Activated naive CD4-positive, alpha-beta T cell treated with anti-CD3 and anti-CD28 coated beads, Interleukin-2, amount 50 U/mL, for 24 hours (primary cell): Measurements from ENCODE around the gene WNT9A.
"Not testable (repeated sequence)": the region's sequence is repeated elsewhere in the genome, so short reads cannot be mapped to it uniquely, and the experiment has no call there.

Experiments used
- H3K27ac Mint-ChIP-seq: one replicate; pipeline ENCODE4 v1.8.0; 2021; ENCODE audit warnings: mild to moderate bottlenecking, mixed read lengths
- H3K27me3 Mint-ChIP-seq: one replicate; pipeline ENCODE4 v1.8.0; 2021; ENCODE audit warnings: mixed read lengths
- H3K36me3 Mint-ChIP-seq: one replicate; pipeline ENCODE4 v1.8.0; 2021; ENCODE audit warnings: mixed read lengths
- H3K4me1 Mint-ChIP-seq: one replicate; pipeline ENCODE4 v1.8.0; 2021; ENCODE audit warnings: mixed read lengths
- H3K4me3 Mint-ChIP-seq: one replicate; pipeline ENCODE4 v1.8.0; 2021; ENCODE audit warnings: mild to moderate bottlenecking, mixed read lengths
- H3K9me3 Mint-ChIP-seq: one replicate; pipeline ENCODE4 v1.8.0; 2021; ENCODE audit warnings: mixed read lengths

The WNT9A gene

DNA sequence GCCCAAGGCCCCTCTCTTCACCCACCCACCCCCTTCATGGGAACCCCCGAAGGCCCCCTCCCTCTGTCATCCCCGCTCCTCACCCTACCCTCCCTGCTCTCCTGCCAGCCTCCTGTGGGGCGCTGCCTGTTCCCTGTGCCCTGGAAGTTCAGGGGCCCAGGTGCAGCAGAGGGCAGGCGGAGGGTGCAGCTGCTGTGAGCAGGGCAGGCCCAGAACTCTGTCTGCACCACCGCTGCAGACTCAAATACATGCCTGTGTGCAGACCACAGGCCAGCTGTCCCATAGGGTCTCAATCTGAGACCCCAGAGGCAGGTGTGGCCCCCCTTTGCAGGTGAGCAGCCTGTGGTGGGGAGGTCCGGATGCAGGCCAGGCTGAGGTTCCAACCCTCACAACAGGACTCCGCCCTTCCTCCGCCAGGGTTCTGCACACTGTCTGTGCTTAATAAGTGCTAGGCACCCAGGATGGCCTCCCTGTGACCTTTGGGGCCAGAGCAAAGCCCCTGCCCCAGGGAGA, 62.5 kb downstream of the WNT9A start:
- Mint-ChIP-seq H3K4me1 (peaks cover 19% of the 10 kb centered on the region), H3K27me3 (no peaks in the 10 kb centered on the region), H3K4me3 (peak overlapping the region; percentile 51), H3K9me3 (no peaks in the 10 kb centered on the region), H3K27ac (peak overlapping the region; percentile 80), H3K36me3 (no peaks in the 10 kb centered on the region)

DNA sequence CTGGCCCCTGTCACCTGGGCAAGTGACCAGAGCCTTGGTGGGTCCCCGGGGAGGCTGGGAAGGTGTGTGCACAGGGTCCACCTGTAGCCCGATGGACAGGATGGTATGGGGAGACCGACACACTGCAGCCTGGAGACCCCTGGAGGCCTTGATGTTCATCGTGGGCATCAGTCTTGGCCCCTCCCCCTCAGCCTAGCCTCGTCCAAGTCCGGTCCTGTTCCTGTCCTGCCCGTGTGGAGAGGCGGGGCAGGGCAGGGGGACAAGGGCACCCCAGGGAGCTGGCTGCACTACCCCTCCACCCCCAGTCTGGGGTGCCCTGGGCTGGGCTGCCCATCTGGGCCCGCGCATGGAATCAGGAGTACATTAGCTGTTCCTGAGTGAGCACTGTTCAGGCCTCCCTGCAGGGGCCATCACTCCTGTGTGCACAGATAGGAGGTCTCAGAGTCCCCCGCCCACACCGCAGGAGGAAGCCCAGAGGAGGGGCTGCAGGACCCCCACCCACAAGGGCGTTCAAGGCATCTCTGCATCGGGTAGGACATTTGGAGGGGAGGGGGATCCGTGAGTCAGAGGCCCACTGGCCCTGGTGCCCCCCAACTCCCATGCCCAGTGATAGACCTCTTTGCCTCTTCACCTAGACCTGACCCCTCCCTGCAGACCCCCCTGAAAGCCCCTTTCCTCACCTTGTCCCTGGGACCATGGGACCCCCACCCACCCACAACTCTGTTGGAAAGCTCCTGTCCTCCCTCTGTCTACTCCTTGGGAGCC, 63.2 kb downstream of the WNT9A start:
- H3K36me3 Mint-ChIP-seq: no peaks in the 10 kb centered on the region
- H3K27ac Mint-ChIP-seq: no peak overlapping the region
- H3K9me3 Mint-ChIP-seq: no peaks in the 10 kb centered on the region
- no peaks in the 10 kb centered on the region for H3K27me3 Mint-ChIP-seq
- peaks cover 24% of the 10 kb centered on the region for H3K4me1 Mint-ChIP-seq
- H3K4me3 Mint-ChIP-seq: no peak overlapping the region

DNA sequence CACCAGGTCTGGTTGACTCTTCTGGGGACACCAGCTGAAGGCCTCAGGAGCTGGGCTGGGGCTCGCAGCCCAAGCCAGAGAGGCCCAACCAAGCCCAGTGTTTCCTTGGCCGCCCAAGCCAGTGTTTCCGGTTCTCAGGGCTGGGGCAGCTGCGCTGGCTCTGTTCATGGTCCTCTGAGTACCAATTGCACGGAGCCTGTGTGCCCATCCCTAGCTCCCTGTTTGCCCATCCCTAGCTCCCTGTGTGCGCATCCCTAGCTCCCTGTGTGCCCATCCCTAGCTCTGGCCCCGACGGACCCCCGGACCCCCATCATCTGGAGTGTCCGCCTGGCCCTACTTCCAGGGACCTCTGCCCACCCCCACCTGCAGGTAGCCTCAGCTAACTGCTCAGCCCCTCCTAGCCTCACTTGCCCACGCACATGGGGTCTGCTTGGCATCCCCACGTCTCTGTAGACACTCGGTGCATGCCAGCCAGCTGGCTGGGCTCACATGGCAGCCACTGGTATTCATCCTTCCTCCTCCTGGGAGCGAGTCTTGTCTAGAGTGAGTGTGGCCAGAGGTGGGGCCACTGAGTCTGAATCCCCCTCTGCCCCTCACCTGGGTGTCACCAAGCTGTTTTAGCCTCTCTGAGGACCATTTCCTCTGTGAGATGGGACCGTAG, 64.0 kb downstream of the WNT9A start:
- H3K4me1 Mint-ChIP-seq: peaks cover 29% of the 10 kb centered on the region

DNA sequence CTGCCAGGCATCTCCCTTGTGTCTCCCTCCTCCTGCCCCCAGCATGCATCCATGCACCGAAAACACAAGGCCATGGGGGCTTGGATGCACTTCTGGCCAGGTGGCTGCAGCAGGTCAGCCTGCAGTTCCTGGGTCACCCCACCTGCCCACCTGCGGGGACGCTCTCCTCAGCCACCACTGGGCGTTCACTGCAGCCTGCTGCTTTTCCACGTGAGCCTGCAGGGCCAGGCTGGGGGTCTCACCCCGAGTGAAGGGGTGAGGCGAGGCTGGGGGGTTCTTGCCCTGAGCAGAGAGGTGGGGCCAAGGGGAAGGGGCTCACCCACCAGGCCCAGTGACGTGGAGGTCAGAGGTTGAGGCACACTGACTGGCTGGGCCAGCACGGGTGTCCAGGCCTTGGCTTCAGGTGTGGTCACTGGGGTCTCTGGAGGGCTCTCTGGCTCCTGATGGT, 64.6 kb downstream of the WNT9A start:
- Mint-ChIP-seq H3K4me3 (no peak overlapping the region), H3K36me3 (no peaks in the 10 kb centered on the region), H3K9me3 (no peaks in the 10 kb centered on the region), H3K27ac (no peak overlapping the region), H3K27me3 (no peaks in the 10 kb centered on the region), H3K4me1 (peaks cover 29% of the 10 kb centered on the region)

More for the DNA sequence above, 64.0 kb downstream of the WNT9A start:
- Mint-ChIP-seq H3K4me3 (no peak overlapping the region), H3K9me3 (no peaks in the 10 kb centered on the region), H3K27ac (no peak overlapping the region), H3K27me3 (no peaks in the 10 kb centered on the region), H3K36me3 (no peaks in the 10 kb centered on the region)

DNA sequence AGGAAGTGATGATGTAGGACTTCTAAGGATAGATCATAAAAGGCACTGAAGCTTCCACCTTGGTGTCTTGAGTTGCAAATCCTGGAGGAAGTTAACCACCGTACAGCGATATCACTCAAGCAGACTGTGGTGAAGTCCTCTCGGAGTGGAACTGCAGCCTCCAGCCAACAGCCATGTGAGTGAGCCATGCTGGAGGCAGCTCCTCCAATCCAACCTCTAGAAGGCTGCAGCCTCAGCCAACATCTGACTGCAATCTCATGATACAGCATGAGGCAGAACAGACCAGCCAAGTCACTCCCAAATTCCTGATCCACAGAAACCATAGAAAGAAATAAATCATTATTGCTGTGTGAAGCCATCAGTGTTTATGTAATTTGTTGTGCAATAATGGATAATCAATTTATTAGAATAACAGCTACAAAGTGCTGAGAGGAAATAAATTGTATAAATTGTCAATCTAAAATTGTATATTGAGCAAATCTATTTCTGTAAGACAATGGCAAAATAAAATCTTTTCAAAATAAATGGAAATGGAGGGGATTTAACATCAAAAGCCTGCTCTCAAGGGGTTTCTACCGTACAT, 67.3 kb downstream of the WNT9A start:
- H3K4me1 Mint-ChIP-seq: peaks cover 20% of the 10 kb centered on the region
- H3K36me3 Mint-ChIP-seq: peaks cover 1% of the 10 kb centered on the region
- H3K27me3 Mint-ChIP-seq: no peaks in the 10 kb centered on the region
- no peak overlapping the region for H3K4me3 Mint-ChIP-seq
- H3K9me3 Mint-ChIP-seq: no peaks in the 10 kb centered on the region
- H3K27ac Mint-ChIP-seq: no peak overlapping the region

DNA sequence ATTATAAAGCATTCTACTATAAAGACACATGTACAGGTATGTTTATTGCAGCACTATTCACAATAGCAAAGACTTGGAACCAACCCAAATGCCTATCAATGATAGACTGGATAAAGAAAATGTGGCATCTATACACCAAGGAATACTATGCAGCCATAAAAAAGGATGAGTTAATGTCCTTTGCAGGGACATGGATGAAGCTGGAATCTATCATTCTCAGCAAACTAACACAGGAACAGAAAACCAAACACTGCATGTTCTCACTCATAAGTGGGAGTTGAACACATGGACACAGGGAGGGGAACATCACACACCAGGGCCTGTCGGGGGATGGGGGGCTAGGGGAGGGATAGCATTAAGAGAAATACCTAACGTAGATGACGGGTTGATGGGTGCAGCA, 69.9 kb downstream of the WNT9A start:
- not testable (repeated sequence) for H3K27me3 Mint-ChIP-seq, H3K9me3 Mint-ChIP-seq, H3K27ac Mint-ChIP-seq, H3K4me3 Mint-ChIP-seq, H3K36me3 Mint-ChIP-seq
- peaks cover 14% of the 10 kb centered on the region for H3K4me1 Mint-ChIP-seq

DNA sequence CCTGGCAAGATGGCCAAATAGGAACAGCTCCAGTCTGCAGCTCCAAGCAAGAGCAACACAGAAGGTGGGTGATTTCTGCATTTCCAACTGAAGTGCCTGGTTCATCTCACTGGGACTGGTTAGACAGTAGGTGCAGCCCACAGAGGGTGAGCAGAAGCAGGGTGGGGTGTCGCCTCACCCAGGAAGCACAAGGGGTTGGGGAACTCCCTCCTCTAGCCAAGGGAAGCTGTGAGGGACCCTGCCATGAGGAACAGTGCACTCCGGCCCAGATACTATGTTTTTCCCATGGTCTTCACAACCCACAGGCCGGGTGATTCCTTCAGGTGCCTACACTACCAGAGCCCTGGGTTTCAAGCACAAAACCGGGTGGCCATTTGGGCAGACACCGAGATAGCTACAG, 75.8 kb downstream of the WNT9A start:
- not testable (repeated sequence) for H3K9me3 Mint-ChIP-seq, H3K36me3 Mint-ChIP-seq, H3K27me3 Mint-ChIP-seq, H3K27ac Mint-ChIP-seq, H3K4me3 Mint-ChIP-seq
- peaks cover 40% of the 10 kb centered on the region for H3K4me1 Mint-ChIP-seq

DNA sequence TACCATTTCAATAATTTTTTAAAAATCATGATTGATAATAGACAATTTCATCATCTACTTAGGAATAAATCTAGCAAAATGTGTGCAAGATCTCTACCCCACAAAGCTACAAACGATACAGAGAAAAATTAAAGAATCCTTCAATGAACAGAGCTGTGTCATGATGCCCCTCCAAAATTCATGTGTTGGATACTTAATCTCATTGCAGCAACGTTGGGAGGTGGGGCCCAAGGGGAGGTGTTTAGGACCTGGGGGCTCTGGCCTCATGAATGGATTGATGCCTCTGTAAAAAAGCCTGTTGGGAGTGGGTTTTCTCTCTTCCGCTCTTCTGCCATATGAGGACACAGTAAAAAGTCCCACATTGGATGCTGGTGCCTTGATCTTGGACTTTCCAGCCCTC, 77.4 kb downstream of the WNT9A start:
- Mint-ChIP-seq H3K4me1 (peaks cover 40% of the 10 kb centered on the region), H3K4me3 (peak overlapping the region; percentile 40), H3K9me3 (peaks cover 5% of the 10 kb centered on the region), H3K36me3 (peaks cover 5% of the 10 kb centered on the region), H3K27ac (no peak overlapping the region), H3K27me3 (no peaks in the 10 kb centered on the region)

DNA sequence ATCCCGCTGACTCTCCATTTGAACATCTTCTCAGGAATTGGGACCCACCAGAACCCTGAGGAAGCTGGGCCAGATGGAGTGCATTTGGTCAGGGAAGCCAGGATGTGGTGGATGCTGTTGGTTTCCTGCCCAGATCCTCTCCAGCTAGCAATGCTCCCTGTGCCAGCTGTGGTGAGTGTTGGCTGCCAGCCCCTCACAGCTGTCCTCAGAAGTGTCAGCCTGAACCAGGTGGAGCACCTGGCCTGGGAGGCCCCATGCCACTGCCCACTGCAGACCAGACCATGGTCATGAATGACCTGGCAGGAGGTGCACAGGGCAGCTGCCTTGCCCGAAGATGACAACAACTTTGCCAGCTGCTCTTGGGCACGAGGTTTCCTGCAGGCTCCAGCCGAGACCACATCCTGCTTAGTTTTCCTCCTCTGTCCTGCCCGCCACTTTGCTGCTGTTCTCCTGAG, 77.9 kb downstream of the WNT9A start:
- H3K27ac Mint-ChIP-seq: no peak overlapping the region
- peaks cover 5% of the 10 kb centered on the region for H3K9me3 Mint-ChIP-seq
- H3K4me1 Mint-ChIP-seq: peaks cover 40% of the 10 kb centered on the region
- no peaks in the 10 kb centered on the region for H3K27me3 Mint-ChIP-seq
- peak overlapping the region; percentile 40 for H3K4me3 Mint-ChIP-seq
- peaks cover 5% of the 10 kb centered on the region for H3K36me3 Mint-ChIP-seq

DNA sequence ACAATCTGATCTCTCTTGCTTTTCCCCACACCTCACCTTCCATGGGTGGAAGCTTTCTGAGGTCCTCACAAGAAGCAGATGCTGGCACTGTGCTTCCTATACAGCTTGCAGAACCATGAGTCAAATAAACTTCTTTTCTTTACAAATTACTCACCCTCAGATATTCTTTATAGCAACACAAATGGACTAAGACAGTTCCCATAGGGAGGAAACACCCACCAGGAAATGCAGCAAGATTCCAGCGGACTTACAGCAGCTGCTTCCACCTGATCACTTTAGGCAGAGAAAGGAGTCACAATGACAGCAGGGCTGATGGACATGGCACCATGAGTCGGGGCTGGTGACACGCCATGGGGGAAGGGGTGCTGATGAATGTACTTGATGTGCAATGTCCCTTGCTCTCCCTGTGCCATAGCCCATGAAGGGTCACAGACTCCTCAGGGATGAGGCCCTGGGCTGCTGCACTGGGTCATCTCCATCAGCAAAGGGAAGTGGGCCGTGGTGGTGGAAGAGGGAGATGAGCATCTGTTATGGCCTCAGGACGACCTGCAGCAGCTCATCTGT, 78.4 kb downstream of the WNT9A start:
- Mint-ChIP-seq H3K4me1 (peaks cover 40% of the 10 kb centered on the region), H3K36me3 (peaks cover 4% of the 10 kb centered on the region), H3K27me3 (no peaks in the 10 kb centered on the region), H3K4me3 (peak overlapping the region; percentile 12), H3K27ac (no peak overlapping the region), H3K9me3 (peaks cover 5% of the 10 kb centered on the region)
